Left lung (tissue), 10 donors: ENCODE data around the gene CALML4. TPM values are rescaled to one million over a fixed set of nuclear protein-coding genes. Genes with fewer than 3 reads are reported as not detected.

Source experiments
- ATAC-seq: fragments of 200-7000 bp; cut with Tn5 transposase; one replicate; pipeline ENCODE4 v1.9.1; 2020; ENCODE audit warnings: moderate library complexity
- DNase-seq, 4 donors: peaks; one replicate each; pipeline ENCODE4 v3.0.0-alpha.2; 2013 to 2020
- H3K27ac ChIP-seq, 2 donors: fragments of 200-600 bp; sonication (generic) in 1 of 2; one replicate each; pipeline versions ENCODE4 v1.5.0 to v1.8.0; 2020 to 2021
- H3K27me3 ChIP-seq, 2 donors: fragments of 200-600 bp; sonication (generic) in 1 of 2; one replicate each; pipeline versions ENCODE4 v1.5.0 to v1.8.0; 2020 to 2021
- H3K36me3 ChIP-seq, 2 donors: fragments of 200-600 bp; sonication (generic) in 1 of 2; one replicate each; pipeline versions ENCODE4 v1.5.0 to v1.8.0; 2020 to 2021
- H3K4me1 ChIP-seq, 2 donors: fragments of 200-600 bp; one replicate each; pipeline ENCODE4 v1.8.0; 2021
- H3K4me3 ChIP-seq, 2 donors: fragments of 200-600 bp; sonication (generic) in 1 of 2; one replicate each; pipeline versions ENCODE4 v1.5.0 to v1.8.0; 2020 to 2021; ENCODE audit warnings: mild to moderate bottlenecking in 1 of 2
- H3K9me3 ChIP-seq, 2 donors: fragments of 200-600 bp; sonication (generic) in 1 of 2; one replicate each; pipeline versions ENCODE4 v1.5.0 to v1.8.0; 2020 to 2021
- intact Hi-C, 2 donors: fragments of 100-400 bp; cut with DNase I; formaldehyde crosslinking; loops; one replicate each; pipeline versions ENCODE4 v1.11.2 to v1.14.2; 2022
- polyA plus RNA-seq, 6 donors: library from polyadenylated mRNA; unstranded; fragments of 120-200 nt; gene quantifications; one replicate each; pipeline ENCODE4 v1.2.1, GENCODE V29; 2013; ENCODE audit not compliant: insufficient read length in 6 of 6
- total RNA-seq, 2 donors: library from RNA; stranded (reverse); fragmentation: NEBNext Ultra II Directional; extraction: Animal tissue kit (Norgen Biotek cat#: 25700); gene quantifications; one replicate each; pipeline ENCODE4 v1.2.1, GENCODE V29; 2021
- TF ChIP-seq, protein P1 (sequence below), 2 donors: fragments of 200-600 bp; sonication (generic) in 1 of 2; IDR thresholded peaks; one replicate each; pipeline versions ENCODE4 v1.5.0 to v1.8.0; 2021; ENCODE audit warnings: antibody characterized with exemption in 2 of 2
- donor health status: DM: no; HTN: yes; CAD: no.
- donor health status: DM: no; HTN: no; CAD: no.

Gene CALML4
- total and polyA plus RNA-seq, 8 donors: 3.0 to 20.2 (median 13.2) TPM

DNA sequence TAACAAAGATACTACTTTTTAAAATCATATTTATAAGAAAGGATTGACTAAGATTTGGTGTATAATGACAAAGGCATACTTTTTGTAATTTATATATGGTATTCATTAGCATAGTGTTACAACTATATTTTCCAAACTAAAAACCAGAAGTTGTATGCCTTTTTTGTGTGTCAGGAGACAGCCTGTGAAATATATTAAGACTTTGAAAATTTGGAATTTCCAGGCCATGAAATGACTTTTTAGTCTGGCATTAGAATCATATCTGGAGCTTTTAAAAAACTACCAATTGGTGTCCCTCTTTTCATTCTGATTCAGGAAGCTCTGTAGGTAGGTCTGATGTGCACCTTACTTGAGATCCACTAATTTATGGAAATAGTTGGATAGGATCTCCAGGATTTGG lies 41.9 kb downstream of the CALML4 start:
- H3K4me3 ChIP-seq: no peak overlapping the region
- TF ChIP-seq, protein P1, sequence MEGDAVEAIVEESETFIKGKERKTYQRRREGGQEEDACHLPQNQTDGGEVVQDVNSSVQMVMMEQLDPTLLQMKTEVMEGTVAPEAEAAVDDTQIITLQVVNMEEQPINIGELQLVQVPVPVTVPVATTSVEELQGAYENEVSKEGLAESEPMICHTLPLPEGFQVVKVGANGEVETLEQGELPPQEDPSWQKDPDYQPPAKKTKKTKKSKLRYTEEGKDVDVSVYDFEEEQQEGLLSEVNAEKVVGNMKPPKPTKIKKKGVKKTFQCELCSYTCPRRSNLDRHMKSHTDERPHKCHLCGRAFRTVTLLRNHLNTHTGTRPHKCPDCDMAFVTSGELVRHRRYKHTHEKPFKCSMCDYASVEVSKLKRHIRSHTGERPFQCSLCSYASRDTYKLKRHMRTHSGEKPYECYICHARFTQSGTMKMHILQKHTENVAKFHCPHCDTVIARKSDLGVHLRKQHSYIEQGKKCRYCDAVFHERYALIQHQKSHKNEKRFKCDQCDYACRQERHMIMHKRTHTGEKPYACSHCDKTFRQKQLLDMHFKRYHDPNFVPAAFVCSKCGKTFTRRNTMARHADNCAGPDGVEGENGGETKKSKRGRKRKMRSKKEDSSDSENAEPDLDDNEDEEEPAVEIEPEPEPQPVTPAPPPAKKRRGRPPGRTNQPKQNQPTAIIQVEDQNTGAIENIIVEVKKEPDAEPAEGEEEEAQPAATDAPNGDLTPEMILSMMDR (IDR thresholded peaks at IDR 0.05): no peak
- ATAC-seq (no peak), DNase-seq (no peak)
- H3K9me3 ChIP-seq: no peaks in the 10 kb centered on the region
- no peaks in the 10 kb centered on the region for H3K4me1 ChIP-seq
- peaks cover 0 to 63% of the 10 kb centered on the region in 2 donors for H3K36me3 ChIP-seq
- intact Hi-C loops: no loop called here
- H3K27me3 ChIP-seq: no peaks in the 10 kb centered on the region
- no peak overlapping the region for H3K27ac ChIP-seq

DNA sequence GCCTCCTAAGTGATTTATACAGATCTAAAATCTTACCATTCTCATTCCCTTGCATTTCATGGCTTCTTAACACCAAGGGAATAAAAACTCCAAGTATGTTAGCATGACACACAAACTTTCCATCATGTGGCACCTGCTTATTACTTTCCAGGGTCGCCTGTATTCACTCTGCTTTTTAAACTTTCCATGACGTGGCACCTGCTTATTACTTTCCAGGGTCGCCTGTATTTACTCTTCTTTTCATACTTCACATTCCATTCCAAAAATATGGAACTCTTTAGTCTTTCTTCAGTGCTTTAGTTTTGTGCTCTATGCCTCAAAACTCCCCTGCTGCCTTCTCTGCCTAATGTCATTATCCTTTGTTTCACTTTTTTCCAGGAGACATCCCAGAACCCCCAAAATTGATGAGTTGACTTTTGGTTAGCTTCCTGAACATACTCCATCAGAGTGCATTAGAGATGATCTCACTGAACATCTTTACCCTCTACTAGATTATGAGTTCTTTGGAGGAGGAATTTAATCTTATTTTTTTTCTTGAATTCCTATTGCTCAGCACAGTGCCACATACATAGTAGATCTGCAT lies 47.0 kb downstream of the CALML4 start:
- peak; percentile 51 for ATAC-seq

GRCh38 chr15:68157074-68157473 lies 48.1 kb downstream of the CALML4 start:
- H3K27me3 ChIP-seq: no peaks in the 10 kb centered on the region
- H3K4me1 ChIP-seq: peaks cover 0 to 6% of the 10 kb centered on the region in 2 donors
- ATAC-seq (no peak), DNase-seq (no peak)
- no peaks in the 10 kb centered on the region for H3K9me3 ChIP-seq
- TF ChIP-seq, protein P1 (IDR thresholded peaks at IDR 0.05): no peak
- H3K36me3 ChIP-seq: peaks cover 0 to 53% of the 10 kb centered on the region in 2 donors
- H3K27ac ChIP-seq: no peak overlapping the region
- no peak overlapping the region for H3K4me3 ChIP-seq
- intact Hi-C loops: loop anchor here in 1 of 2 donors (10.0 kb wide), 1 partner anchor 292 kb away; no protein-coding TSS in a partner anchor

More for the DNA sequence above, 47.0 kb downstream of the CALML4 start:
- Histone ChIP-seq H3K4me3 (no peak overlapping the region), H3K27ac (no peak overlapping the region), H3K27me3 (no peaks in the 10 kb centered on the region), H3K36me3 (peaks cover 0 to 62% of the 10 kb centered on the region in 2 donors), H3K9me3 (no peaks in the 10 kb centered on the region), H3K4me1 (no peaks in the 10 kb centered on the region)
- intact Hi-C loops: loop anchor here in 1 of 2 donors (10.0 kb wide), 1 partner anchor 293 kb away; no protein-coding TSS in a partner anchor
- DNase-seq: no peak
- TF ChIP-seq, protein P1 (IDR thresholded peaks at IDR 0.05): no peak

DNA sequence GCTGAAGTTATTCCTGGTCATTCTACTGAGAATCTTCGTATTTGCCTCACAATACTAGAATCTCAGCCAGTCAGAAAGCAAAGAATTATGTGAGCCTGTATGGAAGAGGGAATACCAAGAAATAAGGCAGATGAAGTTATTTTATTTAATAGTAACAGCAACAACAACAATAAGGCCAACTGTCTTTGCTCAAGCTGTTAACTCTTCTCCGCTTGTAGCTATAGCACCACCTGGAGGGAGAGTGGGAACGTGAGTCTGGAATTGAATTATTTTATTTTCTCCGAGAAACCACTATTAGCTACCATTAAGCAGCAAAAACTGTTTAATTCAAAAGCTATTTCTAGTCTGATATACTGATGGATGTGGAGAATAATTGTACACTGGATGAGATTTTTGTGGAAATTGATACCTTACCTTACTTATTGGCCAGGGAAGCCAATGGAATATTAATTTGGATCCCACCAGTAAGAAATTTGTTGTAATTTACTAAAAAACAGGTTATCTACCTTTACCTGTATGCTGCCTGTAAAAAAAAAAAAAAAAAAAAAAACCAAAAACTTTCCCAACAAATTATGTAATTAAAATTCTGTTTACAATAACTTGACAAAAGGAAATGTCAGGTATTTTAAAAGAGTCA lies 50.1 kb downstream of the CALML4 start:
- Histone ChIP-seq H3K27ac (no peak overlapping the region), H3K9me3 (no peaks in the 10 kb centered on the region), H3K4me3 (no peak overlapping the region), H3K4me1 (peaks cover 0 to 8% of the 10 kb centered on the region in 2 donors), H3K36me3 (peaks cover 0 to 38% of the 10 kb centered on the region in 2 donors), H3K27me3 (no peaks in the 10 kb centered on the region)
- ATAC-seq (peak; percentile 81), DNase-seq (peak in 2 of 4 donors; percentile 56 to 78)
- intact Hi-C loops: loop anchor here in 1 of 2 donors (10.0 kb wide), 1 partner anchor 290 kb away; no protein-coding TSS in a partner anchor
- TF ChIP-seq, protein P1 (IDR thresholded peaks at IDR 0.05): peak; percentile 28 to 68

DNA sequence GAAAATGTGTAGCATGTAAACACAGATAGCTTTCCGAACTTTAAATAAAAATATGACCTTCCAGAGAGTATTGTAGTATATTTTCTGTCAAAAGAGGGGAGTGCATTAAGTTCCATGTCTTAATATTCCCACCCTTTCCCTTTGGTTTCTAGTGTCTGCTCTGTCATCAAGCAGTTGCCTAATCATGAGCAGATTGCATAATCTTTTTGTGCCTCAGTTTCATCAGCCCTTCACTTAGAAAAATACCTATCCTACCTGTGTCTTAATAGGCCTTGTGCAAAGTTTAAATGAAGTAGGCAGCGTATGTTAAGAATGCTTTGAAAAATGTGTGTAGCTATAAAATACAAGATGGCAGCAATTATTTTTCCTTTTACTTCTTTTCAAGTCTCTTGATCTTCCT lies 52.8 kb downstream of the CALML4 start:
- Histone ChIP-seq H3K4me1 (peaks cover 0 to 13% of the 10 kb centered on the region in 2 donors), H3K9me3 (no peaks in the 10 kb centered on the region), H3K27me3 (no peaks in the 10 kb centered on the region), H3K36me3 (peaks cover 0 to 46% of the 10 kb centered on the region in 2 donors), H3K27ac (peak overlapping the region in 1 of 2 donors; percentile 8), H3K4me3 (no peak overlapping the region)
- ATAC-seq (no peak), DNase-seq (no peak)
- TF ChIP-seq, protein P1 (IDR thresholded peaks at IDR 0.05): no peak
- intact Hi-C loops: loop anchor here in 1 of 2 donors (10.0 kb wide), 1 partner anchor 288 kb away; no protein-coding TSS in a partner anchor
